ENCODE results near the gene AHR.

AHR gene

DNA sequence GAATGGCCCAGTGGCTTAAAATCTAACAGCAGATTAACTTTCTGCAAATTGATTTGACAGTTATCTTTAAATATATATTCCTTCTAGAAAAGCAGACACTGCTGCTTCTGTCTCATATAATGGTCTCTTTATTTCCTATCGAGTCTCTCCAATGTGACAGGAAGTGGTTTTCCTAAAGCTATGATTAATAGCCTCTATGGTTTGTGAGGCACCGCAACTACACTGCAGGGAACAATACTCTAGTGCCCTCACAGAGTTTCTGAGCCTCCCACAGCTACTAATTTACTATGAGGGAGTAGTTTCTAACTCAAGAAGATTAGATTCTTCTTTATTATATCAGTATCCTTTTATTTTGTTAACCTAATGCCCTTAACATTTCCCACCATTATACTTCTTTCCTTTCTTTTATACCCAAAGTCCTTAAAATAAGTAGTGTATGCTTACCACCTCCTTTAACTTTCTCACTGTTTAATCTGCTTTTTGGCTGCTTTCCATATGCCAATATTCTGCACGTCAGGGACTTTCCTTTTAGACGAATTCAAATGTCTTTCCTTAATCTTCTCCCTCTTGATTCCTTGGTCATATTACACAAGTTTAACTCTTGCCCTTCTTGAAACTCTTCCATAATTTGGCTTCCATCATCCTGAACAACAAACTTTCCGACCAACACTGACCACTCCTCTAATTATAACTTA lies 23.8 kb upstream of the AHR start:
- TF ChIP-seq, protein P1, sequence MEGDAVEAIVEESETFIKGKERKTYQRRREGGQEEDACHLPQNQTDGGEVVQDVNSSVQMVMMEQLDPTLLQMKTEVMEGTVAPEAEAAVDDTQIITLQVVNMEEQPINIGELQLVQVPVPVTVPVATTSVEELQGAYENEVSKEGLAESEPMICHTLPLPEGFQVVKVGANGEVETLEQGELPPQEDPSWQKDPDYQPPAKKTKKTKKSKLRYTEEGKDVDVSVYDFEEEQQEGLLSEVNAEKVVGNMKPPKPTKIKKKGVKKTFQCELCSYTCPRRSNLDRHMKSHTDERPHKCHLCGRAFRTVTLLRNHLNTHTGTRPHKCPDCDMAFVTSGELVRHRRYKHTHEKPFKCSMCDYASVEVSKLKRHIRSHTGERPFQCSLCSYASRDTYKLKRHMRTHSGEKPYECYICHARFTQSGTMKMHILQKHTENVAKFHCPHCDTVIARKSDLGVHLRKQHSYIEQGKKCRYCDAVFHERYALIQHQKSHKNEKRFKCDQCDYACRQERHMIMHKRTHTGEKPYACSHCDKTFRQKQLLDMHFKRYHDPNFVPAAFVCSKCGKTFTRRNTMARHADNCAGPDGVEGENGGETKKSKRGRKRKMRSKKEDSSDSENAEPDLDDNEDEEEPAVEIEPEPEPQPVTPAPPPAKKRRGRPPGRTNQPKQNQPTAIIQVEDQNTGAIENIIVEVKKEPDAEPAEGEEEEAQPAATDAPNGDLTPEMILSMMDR (IDR thresholded peaks at IDR 0.05; ENCODE audit: insufficient read depth, missing control alignments) = no peak
- DNase-seq (ENCODE audit: insufficient read length, low spot score) = no peak
- FAIRE-seq = no peak

DNA sequence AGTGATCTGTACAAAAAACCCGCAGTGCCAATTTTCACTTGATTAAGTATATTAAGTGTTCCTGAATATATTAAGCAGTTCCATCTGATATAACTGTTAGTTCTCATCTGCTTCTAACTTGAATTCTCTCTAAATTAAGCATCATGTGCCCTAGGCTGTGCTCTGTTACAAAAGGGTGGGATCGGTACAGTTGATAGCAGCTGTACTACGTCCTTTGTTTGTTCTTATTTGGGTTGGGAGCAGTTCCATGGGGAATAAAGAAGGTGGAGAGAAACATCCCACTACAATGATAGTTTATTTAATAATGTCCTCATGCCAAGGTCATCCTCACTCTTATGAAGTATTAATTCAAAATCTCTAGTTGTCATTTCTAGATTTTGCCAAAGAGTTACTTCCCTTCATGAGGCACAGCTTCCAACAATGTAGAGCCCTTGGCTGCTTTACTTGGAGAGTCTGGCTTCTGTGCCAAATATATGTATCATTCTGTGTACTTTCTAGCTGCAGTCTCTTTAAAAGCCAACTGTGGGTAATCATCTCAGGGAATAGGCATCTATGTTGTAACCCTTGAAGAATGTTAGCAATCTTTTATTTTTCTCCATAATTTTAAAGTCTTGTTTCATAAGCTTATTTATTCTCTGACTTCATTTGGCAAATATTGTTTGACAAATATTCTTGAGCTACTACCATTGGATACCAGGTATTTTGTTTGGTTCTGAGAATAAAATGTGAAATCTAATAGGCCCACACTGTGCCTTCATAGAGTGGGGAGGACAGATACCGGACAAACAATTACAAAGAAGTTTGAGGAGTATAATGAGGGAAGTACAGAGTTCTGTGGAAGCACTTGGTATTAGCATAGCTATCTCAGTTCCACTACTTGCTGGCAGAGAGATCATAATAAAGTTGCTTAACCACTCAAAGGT lies 22.4 kb upstream of the AHR start:
- TF ChIP-seq, protein P1 (IDR thresholded peaks at IDR 0.05; ENCODE audit: insufficient read depth, missing control alignments) = no peak
- DNase-seq (ENCODE audit: insufficient read length, low spot score) (no peak), FAIRE-seq (no peak)

DNA sequence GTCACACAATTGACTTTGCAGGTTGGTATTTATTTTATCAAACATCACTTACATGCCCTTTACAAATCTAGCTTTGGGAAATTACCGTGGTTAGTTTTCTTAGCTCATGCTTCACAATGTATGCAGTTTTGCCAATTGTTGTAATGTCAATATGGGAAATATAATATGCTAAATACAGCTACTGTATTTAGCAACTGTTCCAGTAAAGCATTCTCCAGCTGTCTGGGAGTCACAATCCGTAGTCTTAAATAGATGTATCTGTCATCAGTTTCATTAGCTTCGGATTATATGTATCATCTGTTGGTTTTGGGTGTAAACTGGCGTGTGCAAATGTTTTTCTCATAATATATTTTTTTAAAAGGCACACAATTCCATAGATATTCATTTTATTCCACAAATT lies 19.4 kb upstream of the AHR start:
- TF ChIP-seq, protein P1 (IDR thresholded peaks at IDR 0.05; ENCODE audit: insufficient read depth, missing control alignments) = no peak
- FAIRE-seq (no peak), DNase-seq (ENCODE audit: insufficient read length, low spot score) (no peak)

DNA sequence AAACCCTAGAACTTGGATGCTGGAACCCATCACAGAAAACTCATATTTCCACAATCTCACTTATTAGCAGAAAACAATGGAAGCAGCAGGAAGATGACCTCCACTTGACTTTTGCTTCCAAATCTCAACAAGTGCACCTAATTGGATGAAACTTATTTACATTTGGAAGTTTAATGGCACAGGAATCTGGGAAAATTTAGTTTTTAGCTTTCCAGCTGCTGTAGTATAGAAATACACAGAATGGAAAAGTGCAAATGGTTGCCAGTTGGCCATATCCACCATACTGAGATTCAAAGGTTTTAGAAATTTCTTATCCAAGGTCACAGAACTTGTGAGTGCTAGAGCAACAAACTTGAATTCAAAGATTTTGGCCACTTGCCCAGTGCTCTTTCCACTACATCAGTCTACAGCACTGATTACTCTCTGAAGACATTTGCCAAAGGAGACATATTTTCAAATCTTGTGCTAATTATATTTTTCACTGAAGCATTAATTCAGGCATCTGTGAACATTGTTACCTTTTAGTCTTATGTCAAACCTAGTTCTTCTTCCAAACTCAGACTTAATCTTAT lies 9.3 kb upstream of the AHR start:
- DNase-seq (ENCODE audit: insufficient read length, low spot score) (no peak), FAIRE-seq (no peak)
- TF ChIP-seq, protein P1 (IDR thresholded peaks at IDR 0.05; ENCODE audit: insufficient read depth, missing control alignments) = no peak

DNA sequence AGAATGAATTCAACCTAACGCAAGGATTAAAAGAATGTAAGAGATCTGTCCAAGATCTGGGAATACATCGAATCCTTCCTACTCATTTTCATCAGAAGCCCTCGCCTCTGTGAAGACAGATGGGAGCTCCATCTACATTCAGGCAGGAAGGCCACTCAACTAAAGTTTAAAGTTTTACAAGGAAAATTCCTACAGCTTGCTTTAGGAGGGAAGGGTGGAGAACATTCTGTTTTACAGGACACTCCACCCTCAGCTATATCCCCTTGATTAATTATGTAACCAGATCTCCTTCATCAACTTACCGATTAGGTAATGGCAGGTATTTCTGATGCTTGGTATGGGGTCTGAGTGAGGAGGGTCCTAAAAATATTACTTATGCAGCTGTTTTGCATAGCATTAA lies 5.6 kb upstream of the AHR start:
- no peak for FAIRE-seq
- DNase-seq (ENCODE audit: insufficient read length, low spot score) = no peak
- TF ChIP-seq, protein P1 (IDR thresholded peaks at IDR 0.05; ENCODE audit: insufficient read depth, missing control alignments) = no peak

DNA sequence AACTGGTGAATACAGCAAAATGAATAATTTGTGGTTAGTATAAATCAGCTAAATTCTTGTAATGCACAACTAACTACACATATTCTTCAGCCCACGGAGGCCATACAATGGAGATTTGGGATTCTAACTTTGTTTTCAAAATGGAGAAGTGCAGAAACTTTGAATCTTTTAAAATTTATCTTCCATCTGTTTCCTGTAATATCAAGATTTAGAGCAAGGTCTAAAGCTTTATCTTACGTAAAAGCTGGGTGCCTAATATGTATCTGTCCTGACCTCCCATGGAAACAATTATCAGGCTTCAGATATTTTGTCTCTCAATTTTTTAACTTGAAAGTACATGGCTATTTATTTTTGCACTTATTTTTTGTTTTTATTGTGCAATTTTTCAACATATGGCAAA lies 5.0 kb upstream of the AHR start:
- no peak for FAIRE-seq

More for the DNA sequence above, 5.0 kb upstream of the AHR start:
- no peak for DNase-seq (ENCODE audit: insufficient read length, low spot score)
- TF ChIP-seq, protein P1 (IDR thresholded peaks at IDR 0.05; ENCODE audit: insufficient read depth, missing control alignments) = no peak

Data from D721Med (cell line).